ENCODE data around the gene PPP1R15A. TPM values are rescaled to one million over a fixed set of nuclear protein-coding genes. Genes with fewer than 3 reads are reported as not detected.
"Not testable (repeated sequence)": the region's sequence is repeated elsewhere in the genome, so short reads cannot be mapped to it uniquely, and the experiment has no call there.

The PPP1R15A gene
- total RNA-seq, 1 experiment from 2014 or later, result 85.6 TPM

DNA sequence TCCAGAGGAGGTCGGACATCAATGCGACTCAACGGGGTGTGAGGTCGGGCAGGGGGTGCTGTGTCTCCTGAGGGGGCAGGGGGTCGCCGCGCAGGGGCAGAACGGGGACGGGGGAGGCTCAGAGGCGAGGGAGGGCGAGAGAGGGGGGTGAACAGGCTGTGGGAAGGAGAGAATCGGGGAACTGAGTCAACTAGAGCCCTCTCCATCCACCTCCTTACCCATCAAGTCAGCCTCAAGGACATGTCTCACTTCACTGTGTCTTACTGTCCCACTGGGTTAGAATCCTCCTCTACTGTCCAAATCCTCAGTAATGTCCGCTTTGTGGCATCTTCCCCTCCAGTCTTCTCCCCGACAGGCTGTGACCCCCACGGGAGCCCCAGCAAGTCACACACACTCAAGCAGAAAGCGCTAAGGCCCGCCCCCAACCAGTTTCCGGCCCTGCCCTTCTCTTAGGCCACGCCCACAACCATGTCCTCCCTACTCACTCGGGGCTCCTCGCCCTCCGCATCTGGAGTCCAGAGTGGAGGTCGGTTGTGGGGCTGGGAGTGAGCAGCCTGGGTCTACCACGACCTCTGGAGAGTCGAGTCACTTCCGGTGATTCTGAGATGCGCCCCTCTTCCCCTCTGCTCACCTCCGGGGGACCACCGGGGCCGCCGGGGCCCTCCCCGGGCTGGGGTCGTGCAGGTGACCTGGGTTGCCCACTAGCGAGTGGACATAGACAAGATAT, 13.1 kb upstream of the PPP1R15A start:
- DNase-seq (ENCODE audit: extremely low read depth, low read depth), result no peak

DNA sequence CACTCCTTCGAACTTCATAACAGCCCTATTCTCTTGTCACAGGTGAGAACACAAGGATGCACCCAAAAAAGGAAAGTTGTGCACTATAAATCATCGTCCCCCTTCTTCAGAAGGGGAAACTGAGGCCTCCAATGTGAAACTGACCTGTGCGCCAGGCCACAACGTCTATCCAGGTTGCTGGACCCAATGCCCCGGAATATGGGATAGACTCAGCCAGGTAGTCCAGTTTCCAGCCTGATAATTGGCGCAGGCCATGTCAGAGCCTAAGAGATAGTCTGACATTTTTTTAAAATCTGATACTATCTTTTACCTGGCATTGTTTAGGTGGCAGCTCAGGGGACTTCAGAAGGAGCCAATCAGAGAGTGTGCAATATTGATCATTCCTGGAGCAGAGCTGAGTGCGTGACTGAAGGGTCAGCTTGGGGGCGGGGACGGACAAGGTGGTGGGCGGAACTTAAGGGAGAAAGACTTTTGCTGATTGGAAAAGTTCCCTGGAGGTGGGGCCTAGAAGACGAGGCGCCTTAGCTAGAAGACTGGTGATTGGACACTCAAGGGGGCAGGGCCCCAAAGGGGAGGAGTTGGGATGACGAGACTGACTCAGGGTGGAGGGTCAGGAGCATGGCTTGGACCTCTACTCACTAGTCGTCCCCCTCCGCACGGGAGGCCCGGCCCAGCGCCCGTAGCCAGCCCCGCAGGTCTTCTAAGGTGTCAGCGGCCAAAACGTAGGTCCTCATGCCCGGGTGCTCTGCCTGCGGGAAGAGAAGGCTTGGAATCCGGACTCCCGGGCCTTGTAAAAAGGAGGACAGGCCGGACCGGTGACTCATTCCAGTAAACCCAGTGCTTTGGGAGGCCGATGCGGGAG, 12.3 kb upstream of the PPP1R15A start:
- DNase-seq (ENCODE audit: extremely low read depth, low read depth), result no peak

DNA sequence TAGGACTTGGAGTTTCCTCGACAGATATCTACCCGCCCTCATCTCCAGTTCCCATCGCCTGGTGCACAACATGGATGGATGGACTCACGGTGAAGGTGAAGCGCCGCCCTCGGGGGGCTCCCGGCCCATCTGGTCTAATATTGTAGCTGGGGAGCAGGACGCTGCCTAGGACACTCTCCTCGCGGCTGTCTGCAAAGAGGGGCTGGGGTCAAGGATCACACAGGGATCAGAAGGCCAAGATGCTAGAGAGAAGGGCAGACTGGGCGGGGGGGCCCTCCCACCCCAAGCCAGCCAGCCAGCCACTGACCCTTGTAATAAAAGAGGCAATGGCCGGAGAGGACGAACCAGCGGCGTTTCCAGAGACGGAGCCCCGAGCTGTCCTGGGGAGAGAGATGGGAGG, 10.9 kb upstream of the PPP1R15A start:
- DNase-seq (ENCODE audit: extremely low read depth, low read depth), result no peak

DNA sequence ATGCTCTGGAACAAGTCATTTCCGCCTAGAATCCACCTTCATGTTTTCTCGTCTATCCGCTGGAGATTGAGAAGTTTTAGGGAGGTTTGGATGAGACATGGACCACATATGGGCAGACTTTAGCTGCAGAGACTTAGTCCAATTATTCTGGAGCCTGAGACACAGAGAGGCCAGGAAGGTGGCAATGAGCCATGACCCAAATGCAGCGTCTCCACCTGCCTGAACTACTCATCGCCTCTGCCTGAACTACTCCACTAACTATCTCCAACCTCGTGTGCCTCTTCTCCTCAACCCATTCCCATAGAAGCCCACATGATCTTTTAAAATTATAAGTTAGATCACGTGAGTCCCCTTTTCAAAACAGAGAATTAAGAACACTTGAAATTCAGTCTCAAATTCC, 9.4 kb upstream of the PPP1R15A start:
- DNase-seq (ENCODE audit: extremely low read depth, low read depth), result no peak

DNA sequence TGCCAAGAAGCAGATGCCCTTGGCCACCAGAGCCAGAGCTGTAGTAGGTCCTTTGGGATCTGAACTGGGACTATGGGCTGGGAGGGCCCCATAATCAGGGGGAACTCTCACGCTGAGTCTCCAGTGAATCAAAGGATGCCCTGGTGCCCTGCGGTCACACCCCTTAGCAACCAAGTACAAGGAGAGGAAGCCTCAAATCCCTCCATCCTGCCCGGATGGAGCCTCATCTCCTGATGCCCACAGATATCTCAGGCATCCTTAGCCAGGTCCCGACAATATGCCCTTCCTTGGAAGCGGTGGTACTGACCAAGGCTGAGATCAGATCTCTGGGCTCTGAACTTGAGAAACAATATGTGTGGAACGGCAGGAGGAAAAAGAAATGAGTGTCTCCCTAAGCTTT, 5.5 kb upstream of the PPP1R15A start:
- no peak for DNase-seq (ENCODE audit: extremely low read depth, low read depth)

DNA sequence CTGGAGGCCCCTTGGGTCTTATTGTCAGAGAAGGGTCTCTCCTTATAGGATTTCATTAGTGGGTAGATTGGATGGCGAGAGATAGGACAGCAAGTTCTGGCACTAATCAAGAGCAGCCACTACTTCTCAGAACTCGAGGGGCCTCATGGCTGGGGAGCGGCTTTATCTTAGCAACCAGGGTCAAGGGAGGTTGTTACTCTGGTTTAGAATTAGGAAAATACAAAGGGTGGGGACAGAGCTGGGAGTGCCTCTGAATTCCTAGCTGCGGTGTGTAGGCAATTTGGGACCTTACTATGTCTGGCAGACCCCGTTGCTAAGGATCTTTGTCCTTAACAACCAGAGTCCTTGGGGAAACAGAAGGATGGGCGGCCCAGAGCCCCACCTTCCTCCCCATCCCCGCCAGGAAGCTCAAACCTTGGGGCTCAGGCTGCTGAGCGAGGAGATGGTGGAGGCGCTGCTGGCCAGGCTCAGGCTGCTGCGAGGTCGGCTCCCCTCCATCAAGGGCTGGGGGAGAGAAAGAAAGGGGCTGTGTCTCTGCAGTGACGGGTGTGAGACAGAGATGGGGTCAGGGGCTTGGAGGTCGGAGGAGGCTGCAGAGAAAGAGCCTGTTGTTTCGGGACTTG, 5.0 kb upstream of the PPP1R15A start:
- no peak for DNase-seq (ENCODE audit: extremely low read depth, low read depth)

DNA sequence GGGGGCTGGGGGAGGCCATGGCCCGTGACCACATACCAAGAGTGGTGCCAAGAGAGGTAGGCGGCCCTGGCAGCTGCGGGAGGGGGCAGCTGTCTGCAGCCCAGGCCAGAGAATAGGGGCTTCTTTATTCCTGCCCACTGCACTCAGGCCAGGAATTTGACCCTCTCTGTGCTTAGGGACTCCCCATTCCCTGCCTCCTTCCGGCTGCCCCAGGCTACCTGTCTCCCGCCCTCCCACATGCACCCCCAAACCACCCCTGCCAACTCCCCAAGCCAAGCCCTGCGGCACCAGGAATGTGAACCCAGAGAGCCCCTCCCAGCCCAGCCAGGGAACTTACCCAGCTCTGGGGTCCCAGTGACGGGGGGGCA, 4.5 kb upstream of the PPP1R15A start:
- DNase-seq (ENCODE audit: extremely low read depth, low read depth), result no peak

DNA sequence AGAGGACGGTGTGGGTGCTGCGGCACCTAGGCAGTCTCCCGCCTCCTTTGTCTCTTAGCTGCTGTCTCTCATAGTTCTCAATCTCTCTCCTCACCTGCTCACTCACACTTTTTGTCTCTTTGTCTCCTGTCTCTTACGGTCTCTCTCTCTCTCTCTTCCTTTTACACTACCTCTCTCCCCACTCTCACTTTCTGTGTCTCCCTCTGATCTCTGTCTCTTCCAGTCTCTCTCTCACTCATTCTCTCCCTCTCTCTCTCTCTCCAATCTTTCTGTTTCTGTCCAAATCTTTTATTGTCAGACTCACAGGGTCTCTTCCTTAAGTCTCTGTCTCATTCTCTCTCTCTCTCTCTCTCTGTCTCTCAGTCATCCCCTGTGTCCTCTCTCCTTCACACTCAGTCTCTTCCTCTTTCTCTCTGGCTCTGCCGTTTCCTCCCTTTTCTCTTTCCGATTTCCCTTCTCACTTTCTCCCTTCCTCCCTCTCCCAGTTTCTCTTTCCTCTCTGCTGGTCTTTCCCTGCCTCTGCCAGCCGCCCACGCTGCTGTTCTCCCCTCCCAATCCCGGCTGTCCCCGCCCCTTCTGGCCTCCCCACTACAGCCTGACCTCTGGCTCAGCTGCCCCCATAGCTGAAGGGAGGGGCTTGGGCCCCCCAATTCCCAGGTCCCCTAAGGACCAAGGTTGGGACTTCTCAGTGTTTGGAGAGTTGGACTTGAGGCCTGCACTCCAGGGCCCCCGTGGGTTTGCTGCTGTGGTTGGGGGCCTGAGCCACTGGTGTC, 3.9 kb upstream of the PPP1R15A start, which contains the start of gene PLEKHA4:
PLEKHA4 (minus strand) TSS at position 504 of the 773 bp plus-strand sequence. CDS start 997 bp downstream, outside the sequence.
- no peak for DNase-seq (ENCODE audit: extremely low read depth, low read depth)

DNA sequence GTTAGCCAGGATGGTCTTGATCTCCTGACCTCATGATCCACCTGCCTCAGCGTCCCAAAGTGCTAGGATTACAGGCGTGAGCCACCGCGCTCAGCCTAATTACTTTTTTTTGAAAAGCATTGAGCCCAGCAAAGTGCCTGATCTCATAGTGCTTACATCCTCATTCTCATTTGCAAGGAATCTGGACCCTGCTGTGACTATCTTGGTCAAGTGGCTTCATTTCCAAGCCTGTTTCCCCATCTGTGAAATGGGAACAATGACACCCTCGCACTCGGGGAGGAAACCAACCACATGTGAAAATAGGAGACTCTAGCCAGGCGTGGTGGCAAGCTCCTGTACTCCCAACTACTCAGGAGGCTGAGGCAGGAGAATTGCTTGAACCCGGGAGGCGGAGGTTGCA, 2.2 kb upstream of the PPP1R15A start:
- DNase-seq (ENCODE audit: extremely low read depth, low read depth), result no peak

DNA sequence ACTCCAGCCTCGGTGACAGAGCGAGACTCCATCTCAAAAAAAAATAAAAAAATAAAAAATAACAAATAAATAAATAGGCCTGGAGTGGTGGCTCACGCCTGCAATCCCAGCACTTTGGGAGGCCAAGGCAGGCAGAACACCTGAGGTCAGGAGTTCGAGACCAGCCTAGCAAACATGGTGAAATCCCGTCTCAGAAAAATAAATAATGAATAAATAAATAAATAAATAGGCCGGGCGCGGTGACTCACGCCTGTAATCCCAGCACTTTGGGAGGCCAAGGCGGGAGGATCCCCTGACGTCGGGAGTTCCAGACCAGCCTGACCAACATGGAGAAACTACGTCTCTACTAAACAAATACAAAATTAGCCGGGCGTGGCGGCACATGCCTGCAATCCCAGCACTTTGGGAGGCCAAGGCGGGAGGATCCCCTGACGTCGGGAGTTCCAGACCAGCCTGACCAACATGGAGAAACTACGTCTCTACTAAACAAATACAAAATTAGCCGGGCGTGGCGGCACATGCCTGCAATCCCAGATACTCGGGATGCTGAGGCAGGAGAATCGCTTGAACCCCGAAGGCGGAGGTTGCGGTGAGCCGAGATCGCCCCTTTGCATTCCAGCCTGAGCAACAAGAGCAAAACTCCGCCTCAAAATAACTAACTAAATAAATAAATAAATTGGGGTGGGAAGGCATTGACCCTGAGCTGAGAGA, 595 bp upstream of the PPP1R15A start:
- DNase-seq (ENCODE audit: extremely low read depth, low read depth), result not testable (repeated sequence)

DNA sequence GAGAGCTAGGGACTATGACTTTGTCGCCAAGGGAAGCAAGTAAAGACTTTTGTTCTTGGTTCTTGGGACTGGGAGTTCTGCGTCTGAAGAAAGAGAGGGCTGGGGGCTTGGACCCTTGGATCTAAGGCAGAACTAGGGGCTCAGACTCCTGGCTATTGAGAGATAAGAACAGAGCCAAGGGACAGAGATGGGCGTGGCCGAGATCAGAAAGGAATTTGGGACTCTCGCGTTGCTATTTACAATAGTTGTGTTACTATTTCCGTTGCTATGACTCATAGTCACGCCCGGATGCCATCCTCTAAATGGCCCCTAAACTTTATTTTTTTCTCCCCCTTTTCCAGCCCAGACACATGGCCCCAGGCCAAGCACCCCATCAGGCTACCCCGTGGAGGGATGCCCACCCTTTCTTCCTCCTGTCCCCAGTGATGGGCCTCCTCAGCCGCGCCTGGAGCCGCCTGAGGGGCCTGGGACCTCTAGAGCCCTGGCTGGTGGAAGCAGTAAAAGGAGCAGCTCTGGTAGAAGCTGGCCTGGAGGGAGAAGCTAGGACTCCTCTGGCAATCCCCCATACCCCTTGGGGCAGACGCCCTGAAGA, 759 bp downstream of the PPP1R15A start:
- peak; percentile 90 for DNase-seq (ENCODE audit: extremely low read depth, low read depth)

DNA sequence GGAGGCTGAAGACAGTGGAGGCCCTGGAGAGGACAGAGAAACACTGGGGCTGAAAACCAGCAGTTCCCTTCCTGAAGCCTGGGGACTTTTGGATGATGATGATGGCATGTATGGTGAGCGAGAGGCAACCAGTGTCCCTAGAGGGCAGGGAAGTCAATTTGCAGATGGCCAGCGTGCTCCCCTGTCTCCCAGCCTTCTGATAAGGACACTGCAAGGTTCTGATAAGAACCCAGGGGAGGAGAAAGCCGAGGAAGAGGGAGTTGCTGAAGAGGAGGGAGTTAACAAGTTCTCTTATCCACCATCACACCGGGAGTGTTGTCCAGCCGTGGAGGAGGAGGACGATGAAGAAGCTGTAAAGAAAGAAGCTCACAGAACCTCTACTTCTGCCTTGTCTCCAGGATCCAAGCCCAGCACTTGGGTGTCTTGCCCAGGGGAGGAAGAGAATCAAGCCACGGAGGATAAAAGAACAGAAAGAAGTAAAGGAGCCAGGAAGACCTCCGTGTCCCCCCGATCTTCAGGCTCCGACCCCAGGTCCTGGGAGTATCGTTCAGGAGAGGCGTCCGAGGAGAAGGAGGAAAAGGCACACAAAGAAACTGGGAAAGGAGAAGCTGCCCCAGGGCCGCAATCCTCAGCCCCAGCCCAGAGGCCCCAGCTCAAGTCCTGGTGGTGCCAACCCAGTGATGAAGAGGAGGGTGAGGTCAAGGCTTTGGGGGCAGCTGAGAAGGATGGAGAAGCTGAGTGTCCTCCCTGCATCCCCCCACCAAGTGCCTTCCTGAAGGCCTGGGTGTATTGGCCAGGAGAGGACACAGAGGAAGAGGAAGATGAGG, 1.5 kb downstream of the PPP1R15A start:
- no peak for DNase-seq (ENCODE audit: extremely low read depth, low read depth)

DNA sequence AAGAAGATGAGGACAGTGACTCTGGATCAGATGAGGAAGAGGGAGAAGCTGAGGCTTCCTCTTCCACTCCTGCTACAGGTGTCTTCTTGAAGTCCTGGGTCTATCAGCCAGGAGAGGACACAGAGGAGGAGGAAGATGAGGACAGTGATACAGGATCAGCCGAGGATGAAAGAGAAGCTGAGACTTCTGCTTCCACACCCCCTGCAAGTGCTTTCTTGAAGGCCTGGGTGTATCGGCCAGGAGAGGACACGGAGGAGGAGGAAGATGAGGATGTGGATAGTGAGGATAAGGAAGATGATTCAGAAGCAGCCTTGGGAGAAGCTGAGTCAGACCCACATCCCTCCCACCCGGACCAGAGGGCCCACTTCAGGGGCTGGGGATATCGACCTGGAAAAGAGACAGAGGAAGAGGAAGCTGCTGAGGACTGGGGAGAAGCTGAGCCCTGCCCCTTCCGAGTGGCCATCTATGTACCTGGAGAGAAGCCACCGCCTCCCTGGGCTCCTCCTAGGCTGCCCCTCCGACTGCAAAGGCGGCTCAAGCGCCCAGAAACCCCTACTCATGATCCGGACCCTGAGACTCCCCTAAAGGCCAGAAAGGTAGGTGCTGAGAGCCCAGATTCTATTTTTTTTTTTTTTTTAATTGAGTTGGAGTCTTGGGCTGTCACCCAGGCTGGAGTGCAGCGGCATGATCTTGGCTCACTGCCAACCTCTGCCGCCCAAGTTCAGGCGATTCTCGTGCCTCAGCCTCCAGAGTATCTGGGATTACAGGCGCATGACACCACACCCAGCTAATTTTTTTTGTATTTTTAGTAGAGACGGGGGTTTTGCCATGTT, 2.3 kb downstream of the PPP1R15A start:
- DNase-seq (ENCODE audit: extremely low read depth, low read depth), result no peak

DNA sequence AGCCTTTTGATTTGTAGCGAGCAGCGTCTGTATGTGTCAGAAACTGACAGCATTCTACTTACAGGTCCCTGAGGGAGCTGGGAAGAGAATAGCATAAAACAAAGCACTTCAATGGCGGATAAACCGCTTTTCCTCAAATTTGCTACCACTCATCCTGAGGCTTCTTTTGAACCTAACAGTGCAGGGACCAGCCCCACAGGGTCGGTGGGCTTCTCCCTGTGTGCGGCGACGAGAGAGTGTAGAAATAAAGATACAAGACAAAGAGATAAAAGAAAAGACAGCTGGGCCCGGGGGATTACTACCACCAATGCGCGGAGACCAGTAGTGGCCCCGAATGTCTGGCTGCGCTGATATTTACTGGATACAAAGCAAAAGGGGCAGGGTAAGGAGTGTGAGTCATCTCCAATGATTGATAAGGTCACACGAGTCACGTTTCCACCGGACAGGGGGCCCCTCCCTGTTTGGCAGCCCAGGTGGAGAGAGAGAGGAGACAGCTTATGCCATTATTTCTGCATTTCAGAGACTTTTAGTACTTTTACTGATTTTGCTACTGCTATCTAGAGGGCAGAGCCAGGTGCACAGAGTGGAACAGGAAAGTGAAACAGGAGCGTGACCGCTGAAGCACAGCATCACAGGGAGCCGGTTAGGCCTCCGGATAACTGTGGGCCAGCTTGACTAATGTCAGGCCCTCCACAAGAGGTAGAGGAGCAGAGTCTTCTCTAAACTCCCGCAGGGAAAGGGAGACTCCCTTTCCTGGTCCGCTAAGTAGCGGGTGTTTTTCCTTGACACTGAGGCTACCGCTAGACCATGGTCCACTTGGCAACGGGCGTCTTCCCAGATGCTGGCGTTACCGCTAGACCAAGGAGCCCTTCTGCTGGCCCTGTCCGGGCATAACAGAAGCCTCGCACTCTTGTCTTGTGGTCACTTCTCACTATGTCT, 4.1 kb downstream of the PPP1R15A start:
- not testable (repeated sequence) for DNase-seq (ENCODE audit: extremely low read depth, low read depth)

DNA sequence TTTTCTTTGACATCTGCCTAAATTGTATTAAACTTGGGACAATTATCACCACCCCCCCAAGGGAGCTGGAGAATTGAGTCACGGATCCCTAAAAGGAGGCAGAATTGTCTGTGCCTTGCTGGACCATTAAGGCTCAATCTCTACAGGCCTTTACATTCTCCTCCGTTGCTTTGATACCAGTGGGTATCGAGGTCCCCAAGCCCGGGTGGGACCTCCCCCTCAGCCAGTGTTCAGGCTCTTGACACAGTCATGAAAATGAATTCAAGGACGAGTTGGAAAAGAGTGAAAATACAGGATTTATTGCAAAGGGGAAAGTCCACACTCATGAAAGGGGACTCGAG, 5.6 kb downstream of the PPP1R15A start:
- DNase-seq (ENCODE audit: extremely low read depth, low read depth), result no peak

DNA sequence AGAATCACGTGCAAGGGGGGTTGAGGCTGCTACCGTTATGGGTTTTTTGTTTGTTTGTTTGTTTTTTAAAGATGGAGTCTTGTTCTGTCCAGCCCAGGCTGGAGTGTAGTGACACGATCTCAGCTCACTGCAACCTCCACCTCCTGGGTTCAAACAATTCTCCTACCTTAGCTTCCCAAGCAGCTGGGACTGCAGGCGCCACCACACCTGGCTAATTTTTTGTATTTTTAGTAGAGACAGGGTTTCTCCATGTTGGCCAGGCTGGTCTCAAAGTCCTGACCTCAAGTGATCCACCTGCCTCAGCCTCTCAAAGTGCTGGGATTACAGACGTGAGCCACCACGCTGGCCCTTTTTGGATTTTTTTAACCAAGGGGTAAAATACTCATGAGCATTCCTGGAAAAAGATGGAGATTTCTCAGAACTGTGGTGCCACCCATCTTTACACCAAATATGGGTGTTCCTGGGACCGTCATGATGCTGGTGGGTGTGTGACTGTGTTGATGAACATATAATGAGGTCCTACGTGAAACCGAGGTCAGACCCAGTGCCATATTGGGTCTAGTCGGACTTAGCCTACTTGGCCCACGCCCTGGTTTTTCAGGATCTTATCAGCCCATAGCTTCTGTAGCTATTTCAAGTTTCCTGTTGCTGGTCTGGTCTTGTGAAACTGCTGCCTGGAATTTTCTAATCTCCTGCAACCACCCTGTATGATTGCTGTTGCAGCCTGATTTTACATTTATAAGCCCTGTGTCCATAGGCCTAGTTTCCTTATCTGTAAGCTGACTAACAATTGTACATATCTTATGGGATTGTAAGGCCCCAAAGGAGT, 6.2 kb downstream of the PPP1R15A start:
- no peak for DNase-seq (ENCODE audit: extremely low read depth, low read depth)
